H9 (cell line): ENCODE measurements around the gene ULK3. TPM values are rescaled to one million over a fixed set of nuclear protein-coding genes. Genes with fewer than 3 reads are reported as not detected.

Experiments
- DNase-seq: peaks from one replicate; pipeline ENCODE4 v3.0.0-alpha.2; 2017
- H2AFZ ChIP-seq: one replicate; pipeline ENCODE4 v1.6.1; 2013; ENCODE audit warnings: mild to moderate bottlenecking, low read length, control low read depth, moderate library complexity
- H2AK5ac ChIP-seq: 2 replicates; pipeline ENCODE4 v1.6.1; 2013; ENCODE audit warnings: low read length, control low read depth, mixed read lengths; ENCODE audit not compliant: insufficient read length
- H2BK120ac ChIP-seq: one replicate; pipeline ENCODE4 v1.6.1; 2013; ENCODE audit warnings: low read depth, mild to moderate bottlenecking, low read length, control low read depth, inconsistent platforms; ENCODE audit not compliant: poor library complexity, severe bottlenecking
- H2BK12ac ChIP-seq: 2 replicates; pipeline ENCODE4 v1.6.1; 2013; ENCODE audit warnings: low read length, control low read depth, mixed read lengths, low read depth; ENCODE audit not compliant: insufficient read length
- H2BK15ac ChIP-seq: 2 replicates; pipeline ENCODE4 v1.6.1; 2013; ENCODE audit warnings: low read depth, low read length, control low read depth
- H2BK20ac ChIP-seq: one replicate; pipeline ENCODE4 v1.6.1; 2013; ENCODE audit warnings: low read depth, mild to moderate bottlenecking, low read length, control low read depth, inconsistent platforms; ENCODE audit not compliant: poor library complexity, severe bottlenecking
- H2BK5ac ChIP-seq: 2 replicates; pipeline ENCODE4 v1.6.1; 2013; ENCODE audit warnings: low read length, control low read depth, mixed read lengths; ENCODE audit not compliant: insufficient read length
- H3K14ac ChIP-seq: 2 replicates; pipeline ENCODE4 v1.6.1; 2013; ENCODE audit warnings: low read length, control low read depth; ENCODE audit not compliant: insufficient read depth
- H3K18ac ChIP-seq: 2 replicates; pipeline ENCODE4 v1.6.1; 2013; ENCODE audit warnings: low read depth, mild to moderate bottlenecking, mixed read lengths, low read length, control low read depth; ENCODE audit not compliant: insufficient read length
- H3K23ac ChIP-seq: 2 replicates; pipeline ENCODE4 v1.6.1; 2013; ENCODE audit warnings: low read length, control low read depth, mixed read lengths, low read depth; ENCODE audit not compliant: insufficient read length
- H3K23me2 ChIP-seq: 2 replicates; pipeline ENCODE4 v1.6.1; 2013; ENCODE audit warnings: low read depth, mild to moderate bottlenecking, mixed read lengths, low read length, control low read depth; ENCODE audit not compliant: insufficient read length, poor library complexity, severe bottlenecking
- H3K27ac ChIP-seq: 2 replicates; pipeline ENCODE4 v1.5.1; 2013; ENCODE audit warnings: low read length, control low read depth, mixed read lengths, low read depth; ENCODE audit not compliant: insufficient read length
- H3K27me3 ChIP-seq: 2 replicates; pipeline ENCODE4 v1.6.1; 2013; ENCODE audit warnings: low read length, control low read depth, inconsistent platforms; ENCODE audit not compliant: insufficient read depth
- H3K4ac ChIP-seq: 2 replicates; pipeline ENCODE4 v1.6.1; 2013; ENCODE audit warnings: low read depth, mild to moderate bottlenecking, control low read depth, inconsistent platforms, low read length, moderate library complexity
- H3K4me1 ChIP-seq: 2 replicates; pipeline ENCODE4 v1.6.1; 2013; ENCODE audit warnings: low read length, control low read depth, inconsistent platforms; ENCODE audit not compliant: insufficient read depth
- H3K4me2 ChIP-seq: 2 replicates; pipeline ENCODE4 v1.6.1; 2013; ENCODE audit warnings: low read length, control low read depth, mixed read lengths; ENCODE audit not compliant: insufficient read length, insufficient read depth
- H3K56ac ChIP-seq: 2 replicates; pipeline ENCODE4 v1.6.1; 2013; ENCODE audit warnings: low read depth, mild to moderate bottlenecking, mixed read lengths, low read length, control low read depth; ENCODE audit not compliant: insufficient read length
- H3K79me1 ChIP-seq: 2 replicates; pipeline ENCODE4 v1.6.1; 2013; ENCODE audit warnings: low read depth, mild to moderate bottlenecking, moderate library complexity, low read length, control low read depth, inconsistent platforms; ENCODE audit not compliant: insufficient read depth, poor library complexity, severe bottlenecking
- H3K79me2 ChIP-seq: 2 replicates; pipeline ENCODE4 v1.6.1; 2013; ENCODE audit warnings: low read length, control low read depth, inconsistent platforms; ENCODE audit not compliant: insufficient read depth
- H3K9ac ChIP-seq: 2 replicates; pipeline ENCODE4 v1.6.1; 2013; ENCODE audit warnings: low read length, control low read depth, mixed read lengths; ENCODE audit not compliant: insufficient read length; ENCODE audit errors: extremely low read depth
- H3K9me3 ChIP-seq: one replicate; pipeline ENCODE4 v1.6.1; 2013; ENCODE audit warnings: low read depth, low read length, inconsistent platforms; ENCODE audit not compliant: control insufficient read depth
- H3T11ph ChIP-seq: one replicate; pipeline ENCODE4 v1.6.1; 2013; ENCODE audit warnings: mild to moderate bottlenecking, low read length, control low read depth, inconsistent platforms
- H4K20me1 ChIP-seq: one replicate; pipeline ENCODE4 v1.6.1; 2013; ENCODE audit not compliant: control insufficient read depth, insufficient read length, insufficient read depth
- H4K5ac ChIP-seq: 2 replicates; pipeline ENCODE4 v1.6.1; 2013; ENCODE audit warnings: low read depth, mild to moderate bottlenecking, mixed read lengths, low read length, control low read depth; ENCODE audit not compliant: insufficient read length
- H4K8ac ChIP-seq: replicated peaks from 2 replicates; pipeline ENCODE4 v1.6.1; 2013; ENCODE audit warnings: low read length, control low read depth, mixed read lengths, low read depth; ENCODE audit not compliant: insufficient read length
- H4K91ac ChIP-seq: 2 replicates; pipeline ENCODE4 v1.6.1; 2013; ENCODE audit warnings: low read depth, mild to moderate bottlenecking, moderate library complexity, mixed read lengths, low read length, control low read depth; ENCODE audit not compliant: insufficient read length
- H3K27ac Mint-ChIP-seq, 3 experiments: 2 replicates in 2 of 3; 3 replicates in 1 of 3; pipeline ENCODE4 v1.8.0; 2020 to 2021; ENCODE audit warnings: mixed read lengths in 3 of 3, mild to moderate bottlenecking in 1 of 3, moderate library complexity in 1 of 3
- H3K27me3 Mint-ChIP-seq: 2 replicates; pipeline ENCODE4 v1.8.0; 2021; ENCODE audit warnings: low read depth, mild to moderate bottlenecking, moderate library complexity, mixed read lengths
- H3K36me3 Mint-ChIP-seq, 3 experiments: 2 replicates in 2 of 3; 3 replicates in 1 of 3; pipeline ENCODE4 v1.8.0; 2020 to 2021; ENCODE audit warnings: low read depth in 3 of 3, mixed read lengths in 3 of 3; ENCODE audit not compliant: insufficient read depth in 1 of 3
- H3K4me1 Mint-ChIP-seq, 2 experiments: 2 replicates each; pipeline ENCODE4 v1.8.0; 2020; ENCODE audit warnings: mixed read lengths in 2 of 2
- H3K4me3 Mint-ChIP-seq, 2 experiments: 2 replicates in 1 of 2; 3 replicates in 1 of 2; pipeline ENCODE4 v1.8.0; 2020 to 2021; ENCODE audit warnings: mild to moderate bottlenecking in 2 of 2, mixed read lengths in 2 of 2, moderate library complexity in 1 of 2
- H3K9me3 Mint-ChIP-seq, 2 experiments: 2 replicates in 1 of 2; 3 replicates in 1 of 2; pipeline ENCODE4 v1.8.0; 2020; ENCODE audit warnings: mild to moderate bottlenecking in 2 of 2, mixed read lengths in 2 of 2, moderate library complexity in 1 of 2
- CTCF ChIP-seq: fragments of 200-600 bp; sonication (generic); conservative IDR thresholded peaks from 3 replicates; pipeline ENCODE4 v1.8.0; 2021; ENCODE audit warnings: antibody characterized with exemption, mild to moderate bottlenecking
- WGBS: extraction: QIAGEN DNeasy Blood & Tissue Kit; methylation state at CpG from one replicate; pipeline ENCODE4 v1.1.7; 2013; ENCODE audit warnings: missing lambda C conversion rate, low lambda C conversion rate, mixed read lengths; ENCODE audit not compliant: insufficient read length; ENCODE audit errors: extremely low coverage; 5-methylcytosine and 5-hydroxymethylcytosine counted together
- total RNA-seq: library from RNA; stranded (reverse); gene quantifications from 2 replicates; pipeline ENCODE4 v1.2.1, GENCODE V29; 2021

ULK3 gene
- total RNA-seq, 1 experiment from 2014 or later: 34.0 TPM

GRCh38 chr15:74788683-74789151, 54.2 kb downstream of the ULK3 start:
- Histone ChIP-seq H3K9me3 (no peaks in the 10 kb centered on the region), H3K79me1 (no peaks in the 10 kb centered on the region), H3K14ac (no peak overlapping the region), H3K9ac (no peak overlapping the region), H2BK5ac (no peak overlapping the region), H3K56ac (no peak overlapping the region), H3K23me2 (no peaks in the 10 kb centered on the region), H2BK20ac (no peak overlapping the region), H4K91ac (no peak overlapping the region), H3K18ac (no peak overlapping the region), H4K5ac (no peak overlapping the region), H2BK120ac (no peak overlapping the region), H3T11ph (no peak overlapping the region), H3K23ac (no peak overlapping the region), H2AK5ac (no peak overlapping the region), H3K79me2 (no peaks in the 10 kb centered on the region), H3K4me1 (peaks cover 7% of the 10 kb centered on the region; the same call in 1 of the 2 replicates), H4K20me1 (no peaks in the 10 kb centered on the region), H2BK12ac (no peak overlapping the region), H3K27me3 (no peaks in the 10 kb centered on the region; the same call in 1 of the 2 replicates), H2BK15ac (no peak overlapping the region), H3K4ac (no peak overlapping the region), H3K27ac (no peak overlapping the region), H3K4me2 (no peak overlapping the region), H4K8ac (no peak overlapping the region), H2AFZ (no peak overlapping the region)
- H3K36me3 Mint-ChIP-seq: peaks cover 0 to 5% (median 4%) of the 10 kb centered on the region in 3 experiments; a peak in 4 of 7 replicates
- H3K4me1 Mint-ChIP-seq: peaks cover 37 to 44% of the 10 kb centered on the region in 2 experiments
- H3K27ac Mint-ChIP-seq: no peak overlapping the region; a peak in 1 of 7 replicates
- WGBS: no CpG with 5 or more reads among the region's 9 CpGs
- H3K27me3 Mint-ChIP-seq: no peaks in the 10 kb centered on the region; the same call in 1 of the 2 replicates
- no peak for DNase-seq
- no peaks in the 10 kb centered on the region; a peak in 1 of 5 replicates for H3K9me3 Mint-ChIP-seq
- peak overlapping the region in 1 of 2 experiments; percentile 43; a peak in 2 of 5 replicates for H3K4me3 Mint-ChIP-seq
- TF ChIP-seq CTCF: no peak
